ENCODE data around the gene LRRN2. TPM values are rescaled to one million over a fixed set of nuclear protein-coding genes. Genes with fewer than 3 reads are reported as not detected.
"Not testable (repeated sequence)": the region's sequence is repeated elsewhere in the genome, so short reads cannot be mapped to it uniquely, and the experiment has no call there.

Gene LRRN2
- polyA plus RNA-seq, 5 donors, result 1.3 to 4.2 (median 1.9) TPM

DNA sequence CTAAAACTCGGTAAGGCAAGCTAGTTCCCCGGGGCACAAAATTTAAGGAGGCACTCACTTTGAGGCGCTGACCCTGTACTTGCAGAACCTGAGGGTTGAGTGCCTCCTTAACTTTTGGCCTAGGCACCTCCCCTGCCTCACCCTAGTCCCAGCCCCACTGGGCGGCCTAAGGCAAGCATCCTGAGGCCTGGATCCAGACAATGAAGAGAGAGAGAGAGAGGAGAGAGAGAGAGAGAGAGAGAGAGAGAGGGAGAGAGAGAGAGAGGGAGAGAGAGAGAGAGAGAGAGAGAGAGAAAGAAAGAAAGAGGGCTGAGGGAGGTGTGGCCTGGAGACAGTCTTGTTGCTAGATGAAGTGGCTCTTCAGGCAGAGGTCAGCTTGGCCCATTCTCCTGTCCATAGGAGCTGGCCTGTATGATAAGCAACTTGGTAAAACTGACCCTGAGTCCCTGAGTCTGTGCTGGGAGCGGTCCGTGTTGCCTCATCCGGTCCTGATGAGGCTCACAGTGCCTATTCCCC, 7.4 kb upstream of the LRRN2 start:
- DNase-seq, result no peak

- DNase-seq, result no peak
Observed at GRCh38 chr1:204692325-204692840, 6.8 kb upstream of the LRRN2 start.

DNA sequence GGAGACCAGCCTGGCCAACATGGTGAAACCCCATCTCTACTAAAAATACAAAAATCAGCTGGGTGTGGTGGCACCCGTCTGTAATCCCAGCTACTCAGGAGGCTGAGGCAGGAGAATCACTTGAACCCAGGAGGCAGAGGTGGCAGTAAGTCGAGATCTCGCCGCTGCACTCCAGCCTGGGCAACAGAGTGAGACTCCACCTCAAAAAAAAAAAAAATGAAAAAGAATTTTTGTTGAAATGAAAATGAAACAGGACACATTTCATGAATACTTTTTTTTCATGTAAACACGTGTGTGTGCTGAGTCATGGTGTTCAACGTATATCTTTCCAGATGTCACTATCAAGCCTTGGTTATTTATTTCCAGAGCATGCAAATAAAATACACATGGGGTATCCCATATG, 5.8 kb upstream of the LRRN2 start:
- not testable (repeated sequence) for DNase-seq

DNA sequence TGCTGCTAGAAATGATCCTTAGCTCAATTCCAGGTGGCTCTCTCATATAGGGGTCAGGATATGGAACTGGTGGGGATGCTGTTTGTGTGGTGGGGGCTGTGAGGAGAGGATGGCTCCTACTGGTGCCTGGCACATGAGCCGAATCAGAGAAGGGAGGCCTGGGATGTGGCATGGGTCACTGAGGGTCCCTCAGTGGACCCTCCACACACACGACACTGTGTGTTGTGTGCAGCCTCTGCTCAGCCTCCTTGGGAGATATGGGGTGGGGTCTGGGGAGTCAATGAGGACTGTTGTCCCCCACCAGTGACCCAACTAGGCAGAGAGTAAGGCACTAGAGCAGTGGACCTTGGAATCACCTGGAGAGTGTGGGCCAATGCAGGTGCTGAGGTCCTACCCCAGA, 3.2 kb upstream of the LRRN2 start:
- DNase-seq, result no peak

- no peak for DNase-seq
Observed at GRCh38 chr1:204688007-204688406, 2.5 kb upstream of the LRRN2 start.

GRCh38 chr1:204684571-204685235, 835 bp downstream of the LRRN2 start:
- no peak for DNase-seq

- DNase-seq, result no peak
Observed at GRCh38 chr1:204684206-204684570, 1.4 kb downstream of the LRRN2 start.

GRCh38 chr1:204683284-204684205, 2.0 kb downstream of the LRRN2 start:
- DNase-seq, result no peak

GRCh38 chr1:204680461-204680860, 5.1 kb downstream of the LRRN2 start:
- DNase-seq, result no peak

DNA sequence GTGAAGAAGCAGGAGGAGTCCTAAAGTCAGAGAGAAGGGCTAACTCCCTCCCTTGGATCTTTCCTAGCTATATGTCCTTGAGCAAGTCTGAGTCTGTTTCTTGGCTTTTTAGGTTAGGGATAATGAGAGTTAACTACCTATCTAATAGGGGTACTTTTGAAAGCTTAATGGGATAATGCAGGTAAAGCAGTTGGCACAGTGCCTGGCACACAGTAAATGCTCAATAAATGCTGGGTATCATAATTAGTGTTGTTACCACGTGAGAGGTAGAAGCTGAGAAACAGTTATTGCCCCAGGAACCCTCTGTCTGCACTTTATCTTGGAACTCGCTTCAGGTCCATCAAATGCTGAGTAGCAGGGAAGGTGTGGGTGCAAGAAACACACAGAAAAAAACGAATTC, 5.5 kb downstream of the LRRN2 start:
- DNase-seq, result no peak

DNA sequence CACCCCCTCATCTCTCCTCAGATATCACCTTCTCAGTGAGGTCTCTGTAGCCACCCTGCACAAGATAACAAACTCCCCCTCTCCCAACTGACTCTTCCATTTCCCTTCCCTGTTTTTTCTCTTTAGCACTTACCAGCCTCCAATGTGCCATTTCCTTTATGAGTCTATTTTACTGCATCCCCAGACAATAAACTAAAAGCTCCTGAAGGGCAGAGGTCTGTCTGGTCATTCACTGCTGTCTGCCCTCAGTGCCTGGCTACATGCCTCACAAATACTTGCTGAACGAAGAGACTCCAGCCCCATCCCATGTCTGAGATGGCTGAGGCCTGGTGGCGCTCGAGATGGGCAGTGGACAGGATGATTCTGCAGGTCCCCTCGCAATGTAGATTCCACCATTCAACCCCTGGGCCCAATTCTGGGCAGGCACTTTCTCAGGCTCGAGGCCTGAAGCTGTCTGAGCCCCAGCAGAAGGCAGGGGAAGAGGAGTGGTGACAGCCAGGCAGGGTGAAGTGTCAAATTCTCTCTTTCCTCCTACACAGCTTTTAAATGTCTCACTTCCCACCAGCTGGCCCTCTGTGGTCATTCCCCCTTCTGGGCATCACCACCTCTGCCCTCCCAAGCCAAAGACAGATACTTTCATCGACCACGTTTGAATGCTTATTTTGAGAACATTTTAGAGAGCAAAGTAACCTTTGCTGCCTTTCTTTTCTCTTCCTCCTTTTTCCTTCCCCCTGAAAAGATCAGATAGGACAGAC, 6.6 kb downstream of the LRRN2 start:
- DNase-seq, result no peak

DNA sequence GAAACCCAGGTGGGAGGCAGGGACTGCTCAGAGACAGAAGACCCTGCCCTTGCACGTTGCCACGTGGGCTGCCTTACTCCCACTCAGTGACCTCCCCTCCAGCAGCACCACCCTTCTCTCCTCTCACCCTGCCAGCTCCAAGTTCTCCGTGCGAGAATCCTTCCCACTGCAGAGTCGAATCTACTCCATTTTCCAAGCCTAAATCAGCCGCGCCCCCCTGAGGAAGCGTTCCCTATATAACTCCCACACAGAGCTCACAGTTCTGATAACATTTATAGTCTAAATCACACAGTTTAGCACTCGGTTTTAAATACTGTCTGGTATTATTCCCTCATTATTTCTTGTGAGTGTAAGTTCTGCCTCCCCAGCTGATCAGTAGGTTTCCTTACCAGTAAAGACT, 7.7 kb downstream of the LRRN2 start:
- DNase-seq, result no peak

- DNase-seq, result no peak
Observed at GRCh38 chr1:204676043-204676442, 9.5 kb downstream of the LRRN2 start.

DNA sequence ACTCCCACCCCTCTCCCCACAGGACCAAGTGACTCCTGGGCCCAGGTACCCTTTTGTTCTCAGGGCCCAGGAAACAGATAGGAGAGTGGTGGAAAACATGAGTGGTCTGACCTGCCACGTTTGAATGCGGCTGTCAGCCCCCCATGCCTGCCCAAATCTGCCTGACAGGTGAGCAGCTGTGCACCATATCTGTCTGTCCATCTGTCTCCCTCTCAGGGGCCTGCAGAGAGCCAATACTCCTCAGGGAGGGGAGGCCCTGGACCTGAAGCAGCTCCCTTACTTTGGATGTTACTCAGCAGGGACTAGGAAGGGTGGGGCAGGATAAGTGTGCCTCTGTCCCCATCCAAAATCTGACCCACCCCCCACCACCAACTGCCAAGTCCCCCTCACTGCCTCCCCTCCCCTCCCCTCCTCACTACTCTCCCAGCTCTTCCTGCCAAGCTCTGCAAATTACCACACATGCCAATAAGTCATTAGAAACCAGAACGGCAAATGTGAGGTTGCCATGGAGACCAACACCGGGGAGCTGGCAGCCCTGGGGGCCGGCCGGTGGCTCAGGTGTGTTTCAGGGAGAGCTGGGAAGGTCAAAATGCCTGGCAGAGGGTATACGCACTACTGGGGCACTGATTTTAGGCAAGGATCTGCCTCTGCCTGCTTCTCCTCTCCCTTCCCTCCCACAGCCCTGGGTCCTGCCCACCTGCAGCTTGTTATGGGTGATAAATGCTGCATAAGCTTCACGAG, 11.5 kb downstream of the LRRN2 start:
- no peak for DNase-seq

DNA sequence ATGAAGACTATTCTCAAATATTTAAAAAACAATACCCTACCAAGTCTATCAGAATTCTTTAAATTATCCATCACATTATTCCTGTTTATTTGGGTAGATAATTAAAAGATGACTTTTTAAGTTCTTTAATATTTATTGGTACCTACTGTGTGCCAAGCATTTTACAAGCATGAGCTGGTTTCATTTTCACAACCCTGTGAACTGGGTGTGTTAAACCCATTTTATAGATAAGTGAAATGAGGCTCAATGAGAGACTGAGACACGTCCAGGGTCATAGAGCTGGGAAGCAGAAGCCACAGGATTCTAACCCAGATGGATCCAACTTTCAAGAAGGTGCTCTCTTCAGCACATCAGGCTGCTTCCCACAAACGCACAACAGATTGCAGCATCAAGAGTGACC, 12.3 kb downstream of the LRRN2 start:
- DNase-seq, result no peak

DNA sequence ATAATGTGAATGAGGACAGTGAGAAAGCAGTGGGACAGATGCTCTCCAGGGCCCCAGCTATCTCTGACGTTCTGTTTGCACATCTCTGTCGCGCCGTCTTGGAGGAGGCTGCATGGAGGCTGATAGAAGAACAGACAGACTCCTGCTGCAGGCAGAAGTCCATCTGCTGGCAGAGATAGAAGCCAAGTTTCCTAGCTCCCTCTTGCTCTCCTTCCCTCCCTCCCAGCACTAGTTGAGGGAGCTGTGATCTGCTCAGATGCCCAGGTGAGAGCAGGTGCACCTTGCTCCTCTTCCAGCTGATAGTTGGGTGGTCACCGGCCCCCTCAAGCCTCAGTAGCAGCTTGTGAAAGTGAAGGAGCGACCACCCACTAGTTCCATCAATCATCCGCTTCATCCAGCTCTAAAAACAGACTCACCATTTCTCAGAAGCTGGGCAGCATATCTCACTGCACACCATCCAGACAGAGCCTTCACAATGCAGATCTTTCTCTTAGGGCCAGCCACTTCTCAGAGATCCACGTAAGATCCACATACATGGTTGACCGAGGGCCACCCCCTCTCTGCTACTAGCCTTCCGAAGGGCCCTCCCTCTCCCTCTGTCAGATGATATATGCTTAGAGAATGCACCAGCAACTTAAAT, 12.9 kb downstream of the LRRN2 start:
- DNase-seq, result no peak

- DNase-seq, result no peak
Observed at GRCh38 chr1:204672069-204672468, 13.5 kb downstream of the LRRN2 start.

DNA sequence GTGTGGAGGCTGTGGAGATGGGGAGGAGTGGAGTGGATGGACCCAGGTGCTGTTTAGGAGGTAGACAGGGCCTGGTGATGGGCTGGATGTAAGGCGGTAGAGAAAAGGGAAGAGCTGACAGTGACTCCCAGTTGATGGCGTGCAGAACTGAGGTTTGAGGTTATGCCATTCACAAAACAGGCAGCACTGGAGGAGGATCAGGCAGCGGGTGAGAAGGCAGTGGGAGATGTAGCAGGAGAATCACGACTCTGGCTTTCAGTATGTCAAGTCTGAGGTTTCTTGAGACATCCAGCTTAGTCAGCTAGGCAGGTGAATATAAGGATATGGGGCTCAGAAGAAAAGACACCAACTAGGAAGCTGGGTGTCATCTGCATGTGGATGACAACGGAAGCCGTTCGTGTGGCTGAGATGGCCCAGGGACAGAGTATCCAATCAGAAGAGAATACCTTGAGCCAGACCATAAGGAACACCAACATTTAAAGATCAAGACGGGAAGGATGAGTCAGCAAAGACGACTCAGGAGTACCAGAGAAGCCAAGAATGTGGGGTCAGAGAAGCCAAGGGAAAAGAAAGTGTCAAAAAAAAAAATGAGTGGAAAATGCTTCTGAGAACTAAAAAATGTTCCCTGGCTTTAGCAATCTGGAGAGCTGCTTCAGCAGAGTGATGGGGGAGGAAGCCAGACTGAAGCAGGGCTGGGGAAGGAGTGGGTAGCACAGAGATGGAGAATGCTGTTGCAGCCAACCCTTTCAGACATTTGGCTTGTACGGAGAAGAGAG, 15.2 kb downstream of the LRRN2 start:
- DNase-seq, result no peak

GRCh38 chr1:204669579-204669978, 16.0 kb downstream of the LRRN2 start:
- DNase-seq, result no peak

GRCh38 chr1:204664384-204664651, 21.2 kb downstream of the LRRN2 start:
- no peak for DNase-seq

Measured in right lung (tissue), 5 donors.